Measurements from ENCODE around the gene PNCK. TPM values are rescaled to one million over a fixed set of nuclear protein-coding genes. Genes with fewer than 3 reads are reported as not detected.

The PNCK gene
- polyA plus RNA-seq, 2 of the 4 experiments (the other 2 are of a cell fraction) = 0.17 to 0.25 TPM

GRCh38 chrX:153631346-153631745 lies 42.3 kb downstream of the PNCK start:
- TF ChIP-seq PBX3 (IDR thresholded peaks at IDR 0.05) (no peak), KDM5A (IDR thresholded peaks at IDR 0.05) (no peak), HOXB13 (CRISPR knock-in tag; IDR thresholded peaks at IDR 0.05; ENCODE audit: low read depth) (no peak), ELK1 (IDR thresholded peaks at IDR 0.05; ENCODE audit: low read depth, low read length) (no peak), CTCF (IDR thresholded peaks at IDR 0.05) (no peak), SMC3 (IDR thresholded peaks at IDR 0.05) (no peak), HOXB5 (CRISPR knock-in tag; IDR thresholded peaks at IDR 0.05) (no peak), POLR2A (IDR thresholded peaks at IDR 0.05; ENCODE audit: low read length) (no peak), FOXS1 (CRISPR knock-in tag; IDR thresholded peaks at IDR 0.05) (no peak), PHF8 (IDR thresholded peaks at IDR 0.05; ENCODE audit: borderline replicate concordance, low read depth) (no peak), EHMT2 (IDR thresholded peaks at IDR 0.05; ENCODE audit: low read depth) (no peak), ZFP36 (IDR thresholded peaks at IDR 0.05; ENCODE audit: borderline replicate concordance, partially characterized antibody) (no peak), CEBPB (IDR thresholded peaks at IDR 0.05) (no peak), JUN (IDR thresholded peaks at IDR 0.05) (no peak), RAD21 (conservative IDR thresholded peaks at IDR 0.05 in 1 of 2, IDR thresholded peaks at IDR 0.05 in 1 of 2) (no peak), CHD2 (IDR thresholded peaks at IDR 0.05; ENCODE audit: low read length, partially characterized antibody) (no peak), HES2 (IDR thresholded peaks at IDR 0.05) (no peak), NFE2L2 (conservative IDR thresholded peaks at IDR 0.05; ENCODE audit: low read length) (no peak)
- TF ChIP-seq, protein P1, sequence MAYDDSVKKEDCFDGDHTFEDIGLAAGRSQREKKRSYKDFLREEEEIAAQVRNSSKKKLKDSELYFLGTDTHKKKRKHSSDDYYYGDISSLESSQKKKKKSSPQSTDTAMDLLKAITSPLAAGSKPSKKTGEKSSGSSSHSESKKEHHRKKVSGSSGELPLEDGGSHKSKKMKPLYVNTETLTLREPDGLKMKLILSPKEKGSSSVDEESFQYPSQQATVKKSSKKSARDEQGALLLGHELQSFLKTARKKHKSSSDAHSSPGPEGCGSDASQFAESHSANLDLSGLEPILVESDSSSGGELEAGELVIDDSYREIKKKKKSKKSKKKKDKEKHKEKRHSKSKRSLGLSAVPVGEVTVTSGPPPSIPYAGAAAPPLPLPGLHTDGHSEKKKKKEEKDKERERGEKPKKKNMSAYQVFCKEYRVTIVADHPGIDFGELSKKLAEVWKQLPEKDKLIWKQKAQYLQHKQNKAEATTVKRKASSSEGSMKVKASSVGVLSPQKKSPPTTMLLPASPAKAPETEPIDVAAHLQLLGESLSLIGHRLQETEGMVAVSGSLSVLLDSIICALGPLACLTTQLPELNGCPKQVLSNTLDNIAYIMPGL (CRISPR knock-in tag; IDR thresholded peaks at IDR 0.05; ENCODE audit: borderline replicate concordance) = no peak
- TF ChIP-seq, protein P2, sequence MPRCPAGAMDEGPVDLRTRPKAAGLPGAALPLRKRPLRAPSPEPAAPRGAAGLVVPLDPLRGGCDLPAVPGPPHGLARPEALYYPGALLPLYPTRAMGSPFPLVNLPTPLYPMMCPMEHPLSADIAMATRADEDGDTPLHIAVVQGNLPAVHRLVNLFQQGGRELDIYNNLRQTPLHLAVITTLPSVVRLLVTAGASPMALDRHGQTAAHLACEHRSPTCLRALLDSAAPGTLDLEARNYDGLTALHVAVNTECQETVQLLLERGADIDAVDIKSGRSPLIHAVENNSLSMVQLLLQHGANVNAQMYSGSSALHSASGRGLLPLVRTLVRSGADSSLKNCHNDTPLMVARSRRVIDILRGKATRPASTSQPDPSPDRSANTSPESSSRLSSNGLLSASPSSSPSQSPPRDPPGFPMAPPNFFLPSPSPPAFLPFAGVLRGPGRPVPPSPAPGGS (IDR thresholded peaks at IDR 0.05) = no peak
- 68% methylated on average over 2 of the region's 2 CpGs for WGBS (ENCODE audit: missing lambda C conversion rate)
- ATAC-seq = no peak
- Histone ChIP-seq H3K4me2 (no peak overlapping the region), H3K9me3 (no peaks in the 10 kb centered on the region), H3K4me1 (no peaks in the 10 kb centered on the region), H3K4me3 (no peak overlapping the region), H3K27ac (no peak overlapping the region)
- no peak for DNase-seq (ENCODE audit: low read depth in 1 of 2, low spot score in 1 of 2)
- ChIA-PET CTCF (interaction anchor here (0.8 to 3.6 kb wide), 8 partner anchors 13 to 36 kb away, joined by 3 to 13 read pairs (median 4); no protein-coding TSS in a partner anchor), POLR2A (no interaction called here)
- no peak for FAIRE-seq

Data from A549 (cell line).